Measurements from ENCODE around the gene ZNF500.

ZNF500 gene

GRCh38 chr16:4766875-4767628, at the start of gene ZNF500:
TSS of gene ZNF500 (minus strand) at chr16:4767162. CDS start at chr16:4765978, 1,184 bp downstream.
- peak; percentile 94 for DNase-seq

GRCh38 chr16:4814542-4815173, 47.7 kb upstream of the ZNF500 start:
- DNase-seq, result no peak

DNA sequence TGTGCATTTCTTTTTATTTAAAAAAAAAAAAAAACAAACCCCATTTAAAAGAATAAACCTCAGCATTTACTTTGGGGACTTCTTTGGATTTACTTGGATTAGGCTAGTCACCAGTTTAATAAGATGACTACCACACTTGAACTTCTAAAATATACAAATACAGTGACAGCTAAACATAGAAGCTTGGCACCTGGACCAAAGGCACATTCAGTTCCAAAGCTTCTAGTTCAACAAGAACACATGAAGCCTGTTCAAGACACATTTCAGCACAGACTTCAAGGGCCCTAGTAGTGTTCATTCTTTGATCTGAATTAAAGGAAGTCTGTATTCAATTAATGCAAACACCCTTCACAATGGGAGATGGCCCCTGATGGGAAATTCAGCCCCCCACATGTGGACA, 47.1 kb upstream of the ZNF500 start:
- no peak for DNase-seq

GRCh38 chr16:4813251-4814003, 46.5 kb upstream of the ZNF500 start:
- DNase-seq, result no peak

GRCh38 chr16:4811773-4812172, 44.8 kb upstream of the ZNF500 start:
- DNase-seq, result no peak

GRCh38 chr16:4811242-4811641, 44.3 kb upstream of the ZNF500 start:
- DNase-seq, result no peak

- no peak for DNase-seq
Observed at GRCh38 chr16:4806280-4806679, 39.3 kb upstream of the ZNF500 start.

GRCh38 chr16:4805231-4805630, 38.3 kb upstream of the ZNF500 start:
- no peak for DNase-seq

DNA sequence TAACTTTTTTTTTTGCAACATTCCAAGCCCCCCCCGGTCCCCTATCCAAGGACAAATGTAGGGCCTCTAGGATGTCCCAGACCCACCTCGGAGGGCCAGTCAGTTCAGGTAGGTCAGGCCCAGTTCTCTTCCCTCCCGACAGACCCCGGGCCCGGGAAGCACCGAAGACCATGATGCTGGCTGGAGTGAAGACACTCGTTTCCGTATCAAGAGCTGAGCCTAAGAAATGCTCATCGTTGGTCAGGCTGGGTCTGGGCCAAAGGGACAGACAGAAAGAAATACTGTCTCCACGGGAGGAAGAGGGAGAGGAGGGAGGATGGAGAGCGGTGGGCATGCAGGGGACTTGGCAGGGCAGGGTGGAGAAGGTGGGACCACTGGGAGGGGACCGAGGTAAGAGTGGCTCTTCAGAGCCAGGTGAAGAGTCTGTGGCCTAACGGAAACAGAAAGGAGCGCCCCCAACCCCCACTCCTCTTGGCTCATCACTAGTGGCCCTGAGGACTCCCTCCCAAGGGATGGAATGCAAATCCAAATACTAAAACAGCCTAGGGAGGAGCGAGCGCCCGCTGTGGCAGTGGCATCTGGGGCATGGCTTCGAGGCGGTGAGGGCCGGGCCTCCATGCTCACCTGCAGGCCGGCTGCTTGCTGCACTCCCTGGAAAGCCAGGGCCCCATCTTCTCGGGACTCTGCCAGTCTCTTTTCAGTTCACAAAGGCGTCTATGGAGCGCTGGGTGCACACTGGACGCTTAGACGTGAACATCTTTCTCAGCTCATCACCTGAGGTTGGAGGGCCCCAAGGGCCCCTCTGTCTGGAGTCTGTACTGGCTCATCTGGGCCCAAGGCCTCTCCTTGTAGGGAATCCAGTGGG, 37.2 kb upstream of the ZNF500 start:
- no peak for DNase-seq

GRCh38 chr16:4803401-4803844, 36.5 kb upstream of the ZNF500 start:
- DNase-seq, result peak; percentile 22

- peak; percentile 90 for DNase-seq
Observed at GRCh38 chr16:4802659-4803287, 35.8 kb upstream of the ZNF500 start.

DNA sequence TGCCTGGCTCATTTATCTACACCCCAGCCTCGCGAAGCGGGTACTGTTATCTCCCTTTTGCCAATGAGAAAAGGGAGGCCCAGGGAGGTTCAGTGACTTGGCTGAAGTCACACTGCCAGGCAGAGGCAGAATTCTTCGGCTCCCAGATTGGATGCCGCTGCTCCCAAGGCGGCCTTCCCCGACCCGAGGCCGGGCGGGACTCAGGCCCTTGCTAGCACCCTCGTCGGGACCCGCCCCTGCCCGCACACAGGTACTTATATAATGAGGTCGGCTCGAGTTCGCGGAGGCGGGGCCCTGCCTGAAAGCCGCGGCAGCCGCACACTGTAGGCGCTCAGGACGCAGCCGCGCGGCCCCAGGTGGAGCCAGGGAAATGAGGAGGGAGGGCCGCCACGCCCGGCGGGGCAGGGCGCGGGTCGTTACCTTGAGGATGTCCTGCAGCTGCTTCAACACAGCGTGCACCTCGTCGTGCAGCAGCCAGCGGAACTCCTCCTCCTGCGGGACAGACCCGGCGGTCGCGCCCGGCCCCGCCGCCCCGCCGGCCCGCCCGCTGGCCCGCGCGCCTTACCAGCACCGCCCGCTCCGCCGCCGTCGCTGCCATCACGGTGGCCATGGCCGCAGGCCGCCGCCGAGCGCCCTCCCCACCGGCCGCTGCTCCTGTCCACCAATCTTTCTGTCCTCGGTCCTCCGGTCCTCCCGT, 35.1 kb upstream of the ZNF500 start, which contains the start of gene ROGDI:
TSS of gene ROGDI (minus strand) at position 672 of the 697 bp plus-strand sequence. CDS start at position 610, 62 bp downstream.
- peak; percentile 9 for DNase-seq

- DNase-seq, result no peak
Observed at GRCh38 chr16:4801051-4801961, 34.3 kb upstream of the ZNF500 start.

DNA sequence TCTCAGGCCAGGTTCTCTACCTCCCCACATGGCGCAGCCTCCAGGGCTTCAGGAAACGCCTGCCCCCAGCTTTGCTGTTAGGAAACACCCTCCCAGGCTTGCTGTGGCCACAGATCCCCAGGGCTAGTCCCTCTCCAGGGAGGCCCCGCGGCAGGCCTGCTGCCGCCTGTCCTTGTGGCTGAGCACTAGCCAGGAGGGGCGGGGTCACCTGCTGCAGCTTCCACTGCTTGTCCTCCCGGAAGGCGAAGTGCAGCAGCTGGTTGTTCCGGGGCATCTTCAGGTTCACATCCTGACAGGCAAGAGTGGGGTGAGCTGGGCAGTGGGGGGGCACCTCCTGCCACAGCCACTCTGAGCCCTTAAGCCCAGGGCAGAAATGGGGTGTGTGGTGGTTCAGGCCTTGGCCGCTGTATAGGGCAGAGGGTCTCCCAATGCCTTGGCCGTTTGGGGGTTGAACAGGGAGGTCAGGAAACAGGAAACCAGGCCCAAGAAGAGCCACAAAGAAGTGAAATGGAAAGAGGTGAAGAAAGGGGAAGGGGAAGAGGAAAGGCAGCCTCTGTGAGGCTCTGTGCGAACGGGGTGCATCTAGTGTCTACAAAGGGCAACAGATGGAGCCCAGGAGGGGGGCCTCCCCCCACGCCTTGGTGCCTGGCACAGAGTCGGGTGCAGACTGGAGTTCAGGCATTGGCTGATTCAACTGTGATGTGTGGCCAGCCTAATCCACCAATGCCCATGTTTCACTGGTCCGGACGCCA, 33.5 kb upstream of the ZNF500 start:
- no peak for DNase-seq

- no peak for DNase-seq
Observed at GRCh38 chr16:4799171-4799855, 32.4 kb upstream of the ZNF500 start.

- no peak for DNase-seq
Observed at GRCh38 chr16:4798456-4798855, 31.5 kb upstream of the ZNF500 start.

- DNase-seq, result no peak
Observed at GRCh38 chr16:4797805-4798252, 30.9 kb upstream of the ZNF500 start.

DNA sequence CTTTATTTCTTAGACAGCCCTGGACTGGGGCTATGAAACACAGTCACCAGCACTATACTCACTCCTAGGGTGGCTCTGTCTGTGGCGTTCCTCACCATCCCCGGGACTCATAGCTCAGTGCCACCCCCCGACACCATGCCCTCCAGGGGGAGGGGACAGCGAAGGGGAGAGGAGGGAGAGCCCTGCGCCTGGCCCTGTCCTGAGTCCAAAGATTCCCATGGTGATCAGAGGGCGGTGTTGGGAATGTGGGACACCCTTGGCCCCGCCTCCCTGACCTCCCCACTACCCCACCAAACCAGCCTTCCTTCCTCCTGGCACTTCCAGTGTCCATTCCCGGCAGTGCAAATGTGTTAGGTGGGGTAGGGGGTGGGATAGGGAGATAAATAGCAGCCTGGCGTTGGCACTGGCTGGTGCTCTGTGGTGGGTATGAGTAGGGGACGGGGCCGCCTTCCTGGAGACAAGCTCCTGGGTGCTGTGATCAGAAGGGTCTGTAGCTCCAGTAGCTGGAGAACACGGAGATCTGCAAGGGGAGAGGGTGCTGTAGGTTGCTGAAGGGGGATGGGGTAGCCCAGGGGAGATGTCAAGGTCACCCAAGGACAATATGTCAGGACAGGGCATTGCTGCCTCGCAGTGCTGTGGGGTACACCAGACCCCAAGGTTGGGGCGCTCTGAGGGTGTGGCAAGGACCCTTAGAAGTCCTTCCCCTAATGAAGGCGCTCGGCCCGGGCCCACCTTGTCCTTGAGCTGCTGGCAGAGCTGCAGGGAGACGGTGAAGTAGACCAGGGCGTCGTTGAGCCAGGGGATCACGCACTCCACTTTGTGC, 30.2 kb upstream of the ZNF500 start:
- no peak for DNase-seq
